ENCODE results near the gene ARFRP1.
A peak's percentile ranks its signal among the peaks of the same experiment; 100 is the strongest.
"Not testable (repeated sequence)": the region's sequence is repeated elsewhere in the genome, so short reads cannot be mapped to it uniquely, and the experiment has no call there.

ARFRP1 gene

DNA sequence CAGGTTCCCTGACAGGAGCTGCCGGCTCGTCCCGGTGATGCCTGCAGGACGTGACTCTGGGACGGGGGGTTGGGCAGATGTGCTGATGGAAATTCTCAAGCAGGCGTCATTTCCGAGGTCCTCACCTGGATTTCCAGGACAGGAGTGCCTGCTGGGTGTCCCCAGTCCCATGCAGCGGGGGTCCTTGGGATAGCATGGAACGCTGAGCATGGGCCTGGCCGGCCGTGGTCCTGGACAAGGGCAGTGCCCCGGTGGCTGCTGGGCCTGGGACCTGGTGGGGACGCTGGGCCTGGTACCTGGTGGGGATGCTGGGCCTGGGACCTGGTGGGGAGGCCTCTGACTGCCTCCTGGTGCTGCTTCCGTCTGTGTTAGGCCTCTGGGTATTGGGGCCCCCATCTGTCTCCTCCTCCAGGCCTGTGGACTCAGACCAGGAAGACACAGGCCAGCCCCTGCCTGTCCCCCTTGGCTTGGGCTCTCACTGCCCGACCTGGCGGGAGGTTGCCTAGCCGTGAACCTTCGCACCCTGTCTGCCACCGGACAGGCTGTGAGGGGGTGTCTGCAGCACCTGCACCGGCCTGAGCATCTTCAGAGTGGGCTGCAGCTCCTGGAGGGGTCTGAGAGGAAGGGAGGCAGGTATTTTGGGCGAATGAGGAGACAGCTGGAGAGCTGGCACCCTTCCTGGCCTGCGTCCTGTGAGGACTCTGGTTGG lies 43.5 kb downstream of the ARFRP1 start:
- no peak overlapping the region for H3K4me3 ChIP-seq
- no peak overlapping the region for H3K27ac ChIP-seq

DNA sequence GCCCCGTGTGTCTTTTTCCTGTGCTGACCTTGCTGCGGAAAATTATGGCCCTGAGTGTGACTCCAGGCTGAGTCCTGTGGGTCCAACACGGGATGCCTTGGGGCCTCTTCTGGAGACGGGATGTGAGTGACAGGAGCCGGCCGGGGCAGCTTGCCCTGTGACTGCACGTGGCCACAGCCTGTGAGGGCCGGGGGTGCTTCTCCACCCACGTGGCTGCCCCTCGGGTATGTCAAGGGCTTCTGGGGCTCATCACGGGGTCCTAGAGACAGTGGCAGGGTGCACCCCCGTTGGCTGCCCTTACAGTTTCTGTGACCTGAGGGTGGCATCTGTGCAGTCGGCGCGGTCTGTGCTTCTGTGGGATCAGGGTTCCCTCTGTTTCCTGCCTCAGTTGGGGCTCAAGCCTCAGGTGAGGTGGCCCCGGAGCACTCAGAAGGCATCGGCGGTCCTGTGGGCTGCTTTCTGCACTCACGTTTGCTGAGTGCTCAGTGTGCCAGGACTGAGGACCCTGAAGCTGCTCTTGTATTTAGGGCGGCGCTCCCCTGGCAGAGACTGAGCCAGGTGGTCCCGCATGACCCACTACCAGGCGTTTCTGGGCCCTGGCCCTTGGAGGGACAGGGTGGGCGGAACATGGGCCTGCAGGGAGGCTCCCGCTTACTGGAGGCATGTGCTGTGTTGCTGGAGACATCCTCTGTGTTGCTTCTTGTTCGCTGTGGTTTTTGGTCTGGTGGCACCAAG lies 44.3 kb downstream of the ARFRP1 start:
- H3K4me3 ChIP-seq, result no peak overlapping the region
- H3K27ac ChIP-seq, result no peak overlapping the region

DNA sequence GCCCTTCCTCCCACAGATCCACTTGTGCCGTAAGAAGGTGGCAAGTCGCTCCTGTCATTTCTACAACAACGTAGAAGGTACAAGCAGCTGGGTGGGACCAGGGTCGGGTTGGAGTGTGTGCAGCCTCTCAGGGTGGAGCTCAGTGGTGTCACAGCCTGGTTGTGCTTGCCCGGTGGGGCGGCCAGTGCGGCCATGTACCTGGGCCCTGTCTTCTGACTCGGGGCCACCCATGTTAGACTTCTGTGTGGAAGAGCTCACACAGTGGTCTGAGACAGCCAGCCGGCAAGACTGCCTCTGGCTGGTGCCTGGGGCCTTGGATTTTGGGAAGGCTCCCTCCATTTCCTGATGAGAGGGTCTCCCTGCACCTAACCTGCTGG lies 45.0 kb downstream of the ARFRP1 start:
- no peak overlapping the region for H3K4me3 ChIP-seq
- no peak overlapping the region for H3K27ac ChIP-seq

DNA sequence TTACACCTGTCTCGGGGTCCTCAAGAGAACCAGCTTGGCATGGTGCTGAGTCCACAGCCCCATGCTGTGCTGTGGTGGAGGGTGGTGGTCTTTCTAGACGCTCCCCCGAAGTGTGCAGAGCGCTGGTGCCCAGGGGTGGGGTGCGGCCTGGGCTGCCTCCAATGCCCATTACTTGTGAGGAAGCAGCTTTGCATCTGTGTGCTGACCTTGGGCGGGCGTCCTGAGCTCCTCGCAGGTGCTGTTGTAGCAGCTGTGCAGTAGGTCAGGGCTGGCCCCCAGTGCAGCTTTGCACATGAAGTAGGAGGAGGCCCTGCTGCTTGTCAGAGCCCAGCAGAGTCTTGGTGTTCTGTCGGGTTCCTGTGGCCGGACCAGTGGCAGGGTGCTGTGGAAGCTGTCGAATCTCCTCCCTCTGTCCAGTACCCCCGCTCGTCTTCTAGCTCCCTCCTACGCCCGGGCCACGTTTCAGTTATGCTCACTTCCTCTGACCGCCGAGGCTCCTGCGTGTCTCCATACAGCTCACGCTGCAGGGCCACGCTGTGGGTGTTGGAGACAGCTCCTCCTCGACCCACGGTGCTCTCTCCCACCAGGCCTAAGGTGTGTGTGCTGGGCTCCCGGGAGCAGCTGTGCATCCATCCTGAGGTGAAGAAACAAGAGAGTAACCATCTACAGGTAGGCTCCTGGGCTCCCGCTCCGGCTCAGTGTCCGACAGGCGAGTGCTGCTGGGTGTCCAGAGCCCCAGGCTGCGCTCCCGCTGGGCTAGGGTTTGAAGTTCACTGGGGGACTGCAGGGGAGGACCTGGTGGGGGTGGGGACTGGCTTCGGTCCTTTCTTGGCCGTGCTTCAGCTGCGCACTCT lies 45.6 kb downstream of the ARFRP1 start:
- H3K4me3 ChIP-seq, result no peak overlapping the region
- no peak overlapping the region for H3K27ac ChIP-seq

DNA sequence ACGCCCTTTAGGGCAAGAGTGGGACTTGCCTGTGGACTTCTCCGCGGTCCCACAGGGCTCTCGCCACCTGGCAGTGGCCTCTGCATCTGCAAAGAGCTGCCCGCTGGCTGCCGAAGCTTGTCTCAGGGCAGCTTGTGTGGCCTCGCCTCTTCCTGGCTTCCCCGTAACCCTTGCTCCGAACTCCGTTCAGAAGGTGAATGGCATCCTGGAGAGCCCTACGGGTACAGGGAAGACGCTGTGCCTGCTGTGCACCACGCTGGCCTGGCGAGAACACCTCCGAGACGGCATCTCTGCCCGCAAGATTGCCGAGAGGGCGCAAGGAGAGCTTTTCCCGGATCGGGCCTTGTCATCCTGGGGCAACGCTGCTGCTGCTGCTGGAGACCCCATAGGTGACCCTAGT lies 46.7 kb downstream of the ARFRP1 start:
- no peak overlapping the region for H3K27ac ChIP-seq
- H3K4me3 ChIP-seq, result no peak overlapping the region

DNA sequence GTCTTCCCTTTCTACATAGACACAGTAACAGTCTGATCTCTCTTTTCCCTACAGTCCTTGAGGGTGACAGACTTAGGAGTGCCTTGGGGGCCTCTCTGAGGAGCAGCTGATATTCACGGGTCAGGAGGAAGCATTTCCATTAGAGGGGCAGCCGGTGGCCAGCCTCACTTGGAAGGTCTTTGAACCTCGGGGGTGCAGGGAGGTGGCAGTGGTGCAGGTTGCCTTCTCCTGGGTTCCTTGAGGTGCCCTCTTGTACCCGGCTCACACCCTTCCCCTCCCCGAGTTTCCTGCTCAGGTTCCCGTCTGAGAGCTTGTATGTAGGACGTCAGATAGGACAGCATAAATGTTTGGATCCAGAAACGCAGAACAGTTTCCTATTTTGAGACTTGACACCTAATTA lies 47.2 kb downstream of the ARFRP1 start:
- no peak overlapping the region for H3K4me3 ChIP-seq
- no peak overlapping the region for H3K27ac ChIP-seq

DNA sequence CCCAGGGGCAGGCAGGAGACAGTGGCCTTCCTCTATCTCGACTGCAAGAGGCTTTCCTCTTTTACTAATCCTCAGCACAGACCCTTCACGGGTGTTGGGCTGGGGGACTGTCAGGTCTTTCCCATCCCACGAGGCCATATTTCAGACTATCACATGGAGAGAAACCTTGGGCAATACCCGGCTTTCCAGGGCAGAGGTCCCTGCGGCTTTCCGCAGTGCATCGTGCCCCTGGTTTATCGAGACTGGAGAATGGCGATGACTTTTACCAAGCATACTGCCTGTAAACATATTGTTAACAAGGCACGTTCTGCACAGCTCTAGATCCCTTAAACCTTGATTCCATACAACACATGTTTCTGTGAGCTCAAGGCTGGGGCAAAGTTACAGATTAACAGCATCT lies 47.6 kb downstream of the ARFRP1 start:
- H3K27ac ChIP-seq, H3K4me3 ChIP-seq: not testable (repeated sequence)

DNA sequence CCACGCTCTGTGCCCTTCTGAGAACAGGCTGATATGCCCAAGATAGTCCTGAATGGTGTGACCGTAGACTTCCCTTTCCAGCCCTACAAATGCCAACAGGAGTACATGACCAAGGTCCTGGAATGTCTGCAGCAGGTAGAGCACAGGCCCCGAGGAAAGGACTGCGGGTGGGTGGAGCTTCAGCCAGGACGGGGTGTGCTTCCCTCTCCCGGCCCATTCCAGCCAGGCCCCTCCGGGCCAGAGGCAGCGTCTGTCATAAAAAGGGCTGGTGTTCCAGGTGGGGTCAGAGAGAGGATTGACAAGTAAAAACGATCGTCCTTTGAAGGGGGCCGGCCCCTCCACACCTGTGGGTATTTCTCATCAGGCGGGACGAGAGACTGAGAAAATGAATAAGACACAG lies 48.4 kb downstream of the ARFRP1 start:
- Histone ChIP-seq H3K27ac (peak overlapping the region in 18 of 21 experiments; percentile 82 to 96 (median 90)), H3K4me3 (peak overlapping the region; percentile 55 to 80 (median 70))

DNA sequence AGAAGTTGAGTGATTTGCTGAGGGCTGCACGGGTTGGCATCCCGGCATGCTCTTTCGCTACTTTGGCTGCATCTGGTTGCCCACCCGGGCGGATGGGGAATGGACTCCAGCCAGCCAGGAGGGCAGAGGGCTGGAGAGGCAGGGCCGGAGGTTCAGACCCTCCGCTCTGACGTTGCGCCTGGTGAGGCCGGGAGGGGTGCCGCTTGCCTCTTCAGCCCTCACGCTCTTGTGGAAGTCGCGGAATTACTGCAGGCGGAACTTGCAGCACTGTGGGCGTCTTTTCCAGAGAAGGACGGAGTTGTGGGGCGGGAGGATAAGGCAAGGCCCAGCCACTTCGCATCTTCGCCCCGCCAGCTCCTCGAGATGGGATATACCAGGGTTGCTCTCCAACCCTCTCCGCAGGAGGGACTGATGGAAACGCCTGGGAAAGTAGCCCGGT lies 49.0 kb downstream of the ARFRP1 start:
- Histone ChIP-seq H3K27ac (peak overlapping the region; percentile 15 to 96 (median 88)), H3K4me3 (peak overlapping the region; percentile 55 to 80 (median 70))

DNA sequence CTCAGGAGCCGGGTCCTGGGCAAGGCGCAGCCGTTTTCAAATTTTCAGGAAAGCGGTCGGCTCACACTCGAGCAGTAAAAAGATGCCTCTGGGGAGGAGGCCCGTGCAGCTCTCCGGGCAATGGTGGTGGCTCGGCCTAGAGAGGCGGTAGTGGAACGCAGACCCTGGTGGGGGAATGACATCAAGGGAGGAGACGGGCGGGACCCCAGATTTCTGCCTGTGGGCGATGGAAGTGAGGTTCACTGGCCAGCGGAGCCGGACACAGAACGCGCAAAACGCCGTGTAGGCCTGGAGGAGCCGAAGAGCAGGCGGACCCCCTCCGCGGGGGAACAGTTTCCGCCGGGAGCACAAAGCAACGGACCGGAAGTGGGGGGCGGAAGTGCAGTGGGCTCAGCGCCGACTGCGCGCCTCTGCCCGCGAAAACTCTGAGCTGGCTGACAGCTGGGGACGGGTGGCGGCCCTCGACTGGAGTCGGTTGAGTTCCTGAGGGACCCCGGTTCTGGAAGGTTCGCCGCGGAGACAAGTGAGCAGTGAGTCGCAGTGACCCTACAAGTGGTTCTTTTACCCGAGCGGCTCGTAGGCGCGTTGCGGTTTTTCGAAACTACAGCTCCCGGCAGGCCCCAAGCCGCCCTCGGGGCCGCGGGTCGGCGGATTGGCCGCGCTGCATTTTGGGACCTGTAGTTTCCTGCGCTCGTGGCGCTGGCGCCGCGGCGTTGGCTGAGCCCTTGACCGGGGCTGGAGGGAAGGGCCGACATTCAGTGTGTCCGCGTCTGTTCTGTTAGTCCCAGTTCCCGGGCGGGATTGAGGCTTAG lies 49.6 kb downstream of the ARFRP1 start, which contains the start of gene RTEL1:
Gene RTEL1, plus strand, starts transcription at position 376 of the 812 bp plus-strand sequence. CDS start 1,091 bp downstream, outside the sequence.
- Histone ChIP-seq H3K4me3 (peak within 1 kb of the TSS; percentile 55 to 80 (median 70)), H3K27ac (peak within 1 kb of the TSS; percentile 69 to 96 (median 88))

DNA sequence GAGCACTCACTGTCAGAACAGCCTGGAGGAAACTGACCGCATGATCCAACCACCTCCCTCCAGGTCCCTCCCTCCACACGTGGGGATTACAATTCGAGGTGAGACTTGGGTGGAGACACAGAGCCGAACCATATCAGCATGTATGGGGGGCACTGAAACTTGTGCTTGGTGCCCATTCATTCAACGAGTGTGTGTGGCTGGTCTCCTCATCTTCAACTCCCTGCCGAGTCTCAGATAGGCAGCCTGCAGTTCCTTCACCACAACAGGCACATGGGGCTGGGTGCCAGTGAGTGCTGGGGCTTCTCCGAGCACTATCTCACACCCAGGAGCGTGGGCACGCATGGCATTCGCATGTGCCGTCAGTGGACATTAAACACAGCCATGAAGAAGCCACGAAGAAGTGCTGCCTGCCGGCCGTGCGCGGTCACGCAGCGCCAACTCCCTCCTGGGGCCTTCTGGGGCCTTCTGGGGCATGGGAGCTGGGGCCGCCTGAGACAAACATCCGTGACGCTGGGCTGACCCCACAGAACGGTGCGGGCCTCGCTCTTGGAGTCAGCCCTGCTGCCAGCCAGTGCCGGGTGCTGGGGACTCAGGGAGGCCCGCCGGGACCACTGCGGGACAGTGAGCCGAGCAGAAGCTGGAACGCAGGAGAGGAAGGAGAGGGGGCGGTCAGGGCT lies 50.4 kb downstream of the ARFRP1 start:
- Histone ChIP-seq H3K4me3 (peak overlapping the region; percentile 55 to 80 (median 70)), H3K27ac (peak overlapping the region; percentile 69 to 96 (median 88))

DNA sequence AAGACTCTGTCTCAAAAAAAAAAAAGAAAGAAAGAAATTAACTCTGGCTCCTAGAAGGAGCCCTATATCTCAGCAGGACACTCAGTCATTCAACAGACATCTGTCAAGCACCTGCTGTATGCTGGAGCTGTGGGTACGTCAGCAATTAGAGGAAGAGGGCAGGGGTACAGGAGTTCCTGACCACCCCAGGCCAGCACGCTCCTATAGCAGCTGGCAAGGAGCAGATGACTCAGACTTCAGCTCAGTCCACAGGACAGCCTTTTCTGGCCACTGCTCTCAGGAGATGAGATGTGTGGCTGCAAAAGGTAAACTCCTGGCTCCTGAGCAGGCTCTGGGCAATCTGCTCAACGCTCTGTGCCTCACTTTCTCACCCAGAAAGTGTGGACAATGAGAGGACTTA lies 51.3 kb downstream of the ARFRP1 start:
- peak overlapping the region in 1 of 21 experiments; percentile 91 for H3K27ac ChIP-seq
- no peak overlapping the region for H3K4me3 ChIP-seq

DNA sequence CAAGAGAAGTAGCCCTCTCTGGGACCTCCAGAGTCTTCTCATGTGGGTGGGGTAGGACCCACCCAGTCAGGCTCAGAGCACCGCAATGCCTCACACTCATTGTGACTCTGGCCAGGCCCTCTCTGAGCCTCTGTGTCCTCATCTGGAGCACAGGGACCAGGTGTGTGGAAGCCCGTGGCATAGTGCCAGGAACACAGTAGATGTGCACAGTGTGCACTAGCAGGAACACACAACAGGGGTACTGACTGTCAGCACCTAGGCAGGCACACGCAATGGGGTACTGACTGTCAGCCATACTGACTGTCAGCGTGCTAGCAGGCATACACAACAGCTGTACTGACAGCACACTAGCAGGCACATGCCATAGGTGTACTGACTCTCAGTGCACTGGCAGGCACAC lies 52.5 kb downstream of the ARFRP1 start:
- no peak overlapping the region for H3K4me3 ChIP-seq
- H3K27ac ChIP-seq, result no peak overlapping the region

DNA sequence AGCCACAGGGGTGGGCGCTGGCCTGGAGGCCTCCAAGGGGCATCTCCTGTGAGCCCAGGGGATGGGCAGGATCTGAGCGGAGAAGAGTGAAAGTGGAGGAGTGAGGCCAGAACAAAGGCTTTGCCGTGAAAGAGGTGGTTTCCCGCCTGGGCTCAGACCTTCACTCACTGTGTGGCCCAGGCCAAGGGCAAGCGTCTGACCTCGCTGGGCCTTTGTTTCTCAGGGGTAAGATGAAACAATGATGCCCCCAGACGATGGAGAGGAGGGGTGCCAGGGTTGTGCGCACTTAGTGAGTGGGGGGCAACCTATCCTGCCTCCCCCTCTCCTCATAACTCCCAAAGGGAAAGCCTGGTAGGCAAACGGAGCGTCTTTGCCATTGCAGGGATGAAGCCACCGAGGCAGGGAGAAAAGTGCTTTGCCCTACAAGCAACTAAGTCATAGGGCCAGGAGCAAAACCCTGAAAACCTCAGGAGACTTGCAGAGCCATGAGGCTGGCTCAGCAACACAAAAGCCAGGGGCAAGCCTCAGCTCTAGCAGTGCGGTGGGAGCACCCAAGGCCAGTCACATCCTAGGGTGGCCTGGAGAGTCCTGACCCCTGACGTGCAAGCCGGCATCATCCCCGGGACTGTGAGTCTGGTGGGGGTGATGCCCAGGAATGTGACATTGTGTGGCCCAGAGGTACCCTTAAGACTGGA lies 53.7 kb downstream of the ARFRP1 start:
- H3K4me3 ChIP-seq, result peak overlapping the region; percentile 56 to 74 (median 65)
- peak overlapping the region in 19 of 21 experiments; percentile 27 to 90 (median 73) for H3K27ac ChIP-seq

DNA sequence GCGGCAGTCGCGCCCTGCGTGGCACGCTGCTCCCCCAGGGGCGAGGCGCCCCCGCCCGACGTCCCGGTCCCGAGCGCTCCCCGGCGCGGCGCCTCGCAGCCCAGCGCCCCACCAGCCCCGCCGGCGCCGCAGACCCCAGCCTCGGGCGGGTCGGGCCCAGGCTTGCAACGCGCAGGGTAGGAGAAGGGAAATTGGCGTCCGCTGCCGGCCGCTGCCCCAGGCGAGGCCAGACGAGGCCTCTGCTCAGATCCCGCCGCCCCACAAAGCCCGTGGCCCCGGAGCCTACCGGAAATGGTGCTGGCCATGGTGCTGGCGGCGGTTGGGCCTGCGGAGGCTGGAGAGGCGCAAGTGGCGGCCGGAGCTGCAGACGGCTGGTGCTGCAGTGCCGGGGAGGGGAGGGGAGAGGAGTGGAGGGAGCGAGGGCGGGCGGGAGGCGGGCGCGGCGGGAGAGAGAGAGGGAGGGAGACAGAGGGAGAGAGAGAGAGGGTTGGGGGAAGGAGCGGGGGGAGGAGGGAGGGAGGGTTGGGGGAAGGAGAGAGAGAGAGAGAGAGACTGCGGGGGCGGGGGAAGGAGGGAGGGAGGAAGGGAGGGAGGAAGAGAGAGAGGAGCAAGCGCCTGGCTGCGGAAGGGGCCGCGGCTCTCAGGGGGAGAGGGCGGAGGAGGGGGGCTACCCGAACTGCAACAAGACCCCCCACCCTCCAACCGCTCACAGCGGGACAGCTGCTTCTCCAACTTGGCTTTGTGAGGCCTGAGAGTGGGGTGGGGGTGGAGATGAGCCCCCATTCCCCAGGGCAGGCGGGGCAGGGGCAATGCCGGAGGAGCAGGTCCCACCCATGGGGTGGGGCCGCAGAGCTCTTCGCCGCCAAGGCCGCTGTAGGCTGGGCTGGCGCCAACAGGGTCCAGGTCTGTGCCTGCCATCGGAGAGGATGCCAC lies 54.5 kb downstream of the ARFRP1 start, which contains the start of gene STMN3:
Gene STMN3, minus strand, starts transcription at position 384 of the 933 bp plus-strand sequence. Its CDS starts 79 bp downstream, at position 305.
- H3K4me3 ChIP-seq, result peak within 1 kb of the TSS; percentile 56 to 74 (median 65)

DNA sequence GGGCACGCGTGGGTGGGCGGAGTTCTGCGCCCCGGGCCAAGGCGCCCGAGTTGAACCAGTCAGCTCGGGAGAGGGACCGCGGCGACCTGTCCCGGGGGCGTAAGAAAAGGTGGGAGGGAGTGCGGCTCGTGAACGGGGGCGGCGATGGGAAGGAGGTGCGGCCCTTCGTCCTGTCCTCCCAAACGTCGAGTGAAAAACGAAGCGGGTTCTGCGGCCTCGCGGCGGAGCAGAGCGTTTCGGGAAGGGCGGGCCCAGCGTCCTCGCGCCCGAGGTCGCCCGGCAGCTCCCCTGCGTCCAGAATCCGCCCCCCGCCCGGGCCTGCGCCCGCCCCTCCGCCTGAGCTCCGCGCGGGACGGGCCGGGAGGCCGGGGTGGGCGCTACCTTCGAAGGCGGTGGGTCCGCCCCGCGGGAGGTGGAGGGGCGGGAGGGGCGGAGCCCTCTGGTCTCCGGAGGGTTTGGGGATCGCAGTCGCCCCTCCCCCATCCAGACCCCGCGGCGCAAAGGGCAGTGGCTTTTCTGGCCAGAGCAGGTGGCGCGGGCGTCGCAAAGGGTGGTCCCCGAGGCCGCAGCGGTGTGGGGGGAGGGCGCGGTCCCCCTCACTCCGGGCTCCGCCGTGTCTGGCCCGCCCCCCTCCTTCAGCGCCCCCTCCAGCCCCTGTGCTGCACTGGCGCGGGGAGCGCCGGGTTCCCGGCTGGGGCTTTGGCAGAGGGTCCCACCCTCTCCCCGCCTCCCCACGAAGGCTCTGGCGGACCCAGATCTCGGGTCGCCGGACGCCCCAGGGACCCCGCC lies 55.4 kb downstream of the ARFRP1 start:
- Histone ChIP-seq H3K27ac (peak overlapping the region in 15 of 21 experiments; percentile 11 to 90 (median 61)), H3K4me3 (peak overlapping the region; percentile 56 to 74 (median 65))

More for the DNA sequence above, 54.5 kb downstream of the ARFRP1 start, which contains the start of gene STMN3:
- H3K27ac ChIP-seq, result peak within 1 kb of the TSS in 20 of 21 experiments; percentile 45 to 90 (median 71)
